Chondrocyte (in vitro differentiated cells): ENCODE measurements around the gene DSCAM. TPM values are rescaled to one million over a fixed set of nuclear protein-coding genes. Genes with fewer than 3 reads are reported as not detected.

ENCODE experiments used
- DNase-seq: peaks from one replicate; pipeline ENCODE4 v3.0.0; 2021; ENCODE audit warnings: mixed read lengths, low spot score
- H3K27ac Mint-ChIP-seq: one replicate; pipeline ENCODE4 v1.8.0; 2021; ENCODE audit warnings: mild to moderate bottlenecking, moderate library complexity, mixed read lengths; ENCODE audit not compliant: unreplicated experiment
- H3K27me3 Mint-ChIP-seq: 2 replicates; pipeline ENCODE4 v1.8.0; 2021; ENCODE audit warnings: low read depth, mixed read lengths
- H3K36me3 Mint-ChIP-seq: 2 replicates; pipeline ENCODE4 v1.8.0; 2021; ENCODE audit warnings: low read depth, mixed read lengths
- H3K4me1 Mint-ChIP-seq: 2 replicates; pipeline ENCODE4 v1.8.0; 2021; ENCODE audit warnings: low read depth, mild to moderate bottlenecking, mixed read lengths
- H3K4me3 Mint-ChIP-seq: one replicate; pipeline ENCODE4 v1.8.0; 2021; ENCODE audit warnings: mild to moderate bottlenecking, moderate library complexity, mixed read lengths; ENCODE audit not compliant: unreplicated experiment
- H3K9me3 Mint-ChIP-seq: 2 replicates; pipeline ENCODE4 v1.8.0; 2021; ENCODE audit warnings: low read depth, mixed read lengths
- CTCF ChIP-seq: fragments of 200-600 bp; sonication (generic); IDR thresholded peaks from 2 replicates; pipeline ENCODE4 v1.5.0; 2021; ENCODE audit warnings: antibody characterized with exemption, mild to moderate bottlenecking, moderate library complexity
- total RNA-seq: library from RNA; stranded (reverse); gene quantifications from 3 replicates; pipeline ENCODE4 v1.2.1, GENCODE V29; 2021

The DSCAM gene
- total RNA-seq, 1 donor from 2014 or later = not detected

- DNase-seq = no peak
- H3K4me3 Mint-ChIP-seq = no peak overlapping the region
- peaks cover 9% of the 10 kb centered on the region for H3K27me3 Mint-ChIP-seq
- no peak for TF ChIP-seq CTCF
- no peaks in the 10 kb centered on the region for H3K4me1 Mint-ChIP-seq
- H3K36me3 Mint-ChIP-seq = no peaks in the 10 kb centered on the region
- H3K27ac Mint-ChIP-seq = no peak overlapping the region
- H3K9me3 Mint-ChIP-seq = no peaks in the 10 kb centered on the region
These were observed 381.6 kb downstream of the DSCAM start for GRCh38 chr21:40465382-40465781.

GRCh38 chr21:40463176-40463575 is 383.8 kb downstream of the DSCAM start:
- Mint-ChIP-seq H3K4me3 (no peak overlapping the region), H3K9me3 (peaks cover 1% of the 10 kb centered on the region), H3K27me3 (peaks cover 15% of the 10 kb centered on the region), H3K36me3 (no peaks in the 10 kb centered on the region), H3K27ac (no peak overlapping the region), H3K4me1 (no peaks in the 10 kb centered on the region)
- DNase-seq = no peak
- TF ChIP-seq CTCF = no peak

- peaks cover 15% of the 10 kb centered on the region for H3K27me3 Mint-ChIP-seq
These were observed 385.9 kb downstream of the DSCAM start for GRCh38 chr21:40461008-40461407.

GRCh38 chr21:40457741-40458140 is 389.2 kb downstream of the DSCAM start:
- Mint-ChIP-seq H3K27ac (no peak overlapping the region), H3K36me3 (no peaks in the 10 kb centered on the region), H3K4me1 (no peaks in the 10 kb centered on the region), H3K4me3 (no peak overlapping the region), H3K9me3 (peaks cover 3% of the 10 kb centered on the region), H3K27me3 (peaks cover 6% of the 10 kb centered on the region)
- no peak for TF ChIP-seq CTCF
- DNase-seq = no peak

More at GRCh38 chr21:40461008-40461407, 385.9 kb downstream of the DSCAM start:
- Mint-ChIP-seq H3K9me3 (peaks cover 3% of the 10 kb centered on the region), H3K27ac (no peak overlapping the region), H3K4me1 (no peaks in the 10 kb centered on the region), H3K4me3 (no peak overlapping the region), H3K36me3 (no peaks in the 10 kb centered on the region)
- TF ChIP-seq CTCF = no peak
- DNase-seq = no peak

- DNase-seq = no peak
These were observed 392.9 kb downstream of the DSCAM start for GRCh38 chr21:40454057-40454456.

More at GRCh38 chr21:40454057-40454456, 392.9 kb downstream of the DSCAM start:
- Mint-ChIP-seq H3K36me3 (no peaks in the 10 kb centered on the region), H3K9me3 (peaks cover 3% of the 10 kb centered on the region), H3K4me1 (no peaks in the 10 kb centered on the region), H3K4me3 (no peak overlapping the region), H3K27me3 (peaks cover 4% of the 10 kb centered on the region), H3K27ac (no peak overlapping the region)
- no peak for TF ChIP-seq CTCF
